ENCODE measurements around the gene BACE2.

- TF ChIP-seq CTCF (IDR thresholded peaks at IDR 0.05) (no peak), EZH2 (IDR thresholded peaks at IDR 0.05; ENCODE audit: borderline replicate concordance, insufficient read depth, low read depth, low read length, poor library complexity, severe bottlenecking) (no peak)
Measured at GRCh38 chr21:41230497-41230896, 62.5 kb downstream of the BACE2 start.
